GM21723 (cell line): ENCODE results near the gene SNAP29.
"Not testable (repeated sequence)": the region's sequence is repeated elsewhere in the genome, so short reads cannot be mapped to it uniquely, and the experiment has no call there.

Experiments
- ATAC-seq: cut with Tn5 transposase; IDR thresholded peaks from one replicate; pipeline ENCODE4 v1.9.1; 2021; ENCODE audit warnings: mild to moderate bottlenecking, moderate library complexity; ENCODE audit not compliant: unreplicated experiment

SNAP29 gene

GRCh38 chr22:20927940-20928572 lies 69.2 kb downstream of the SNAP29 start:
- no peak for ATAC-seq

GRCh38 chr22:20928573-20928967 lies 69.8 kb downstream of the SNAP29 start:
- no peak for ATAC-seq

GRCh38 chr22:20930004-20930403 lies 71.2 kb downstream of the SNAP29 start:
- no peak for ATAC-seq

DNA sequence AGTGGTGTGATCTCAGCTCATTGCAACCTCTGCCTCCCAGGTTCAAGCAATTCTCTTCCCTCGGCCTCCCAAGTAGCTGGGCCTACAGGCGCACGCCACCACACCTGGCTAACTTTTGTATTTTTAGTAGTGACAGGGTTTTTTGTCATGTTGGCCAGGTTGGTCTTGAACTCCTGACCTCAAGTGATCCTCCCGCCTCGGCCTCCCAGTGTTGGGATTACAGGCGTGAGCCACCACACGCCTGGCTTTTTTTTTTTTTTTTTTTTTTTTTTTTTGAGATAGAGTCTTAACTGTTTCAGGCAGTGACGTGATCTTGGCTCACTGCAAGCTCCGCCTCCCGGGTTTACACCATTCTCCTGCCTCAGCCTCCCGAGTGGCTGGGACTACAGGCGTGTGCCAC lies 71.6 kb downstream of the SNAP29 start:
- not testable (repeated sequence) for ATAC-seq

- ATAC-seq, result no peak
Observed at GRCh38 chr22:20931126-20931654, 72.4 kb downstream of the SNAP29 start.

- no peak for ATAC-seq
Observed at GRCh38 chr22:20933910-20934309, 75.1 kb downstream of the SNAP29 start.

DNA sequence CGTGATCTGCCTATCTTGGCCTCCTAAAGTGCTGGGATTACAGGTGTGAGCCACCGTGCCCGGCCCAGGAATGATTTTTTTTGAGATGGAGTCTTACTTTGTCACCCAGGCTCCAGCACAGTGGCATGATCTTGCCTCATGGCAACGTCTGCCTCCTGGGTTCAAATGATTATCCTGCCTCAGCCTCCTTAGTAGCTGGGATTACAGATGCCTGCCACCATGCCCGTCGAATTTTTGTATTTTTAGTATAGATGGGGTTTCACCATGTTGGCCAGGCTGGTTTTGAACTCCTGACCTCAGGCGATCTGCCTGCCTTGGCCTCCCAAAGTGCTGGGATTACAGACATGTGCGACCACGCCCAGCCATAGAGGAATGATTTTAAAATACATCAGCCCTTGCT lies 76.2 kb downstream of the SNAP29 start:
- not testable (repeated sequence) for ATAC-seq

GRCh38 chr22:20935780-20936539 lies 77.2 kb downstream of the SNAP29 start:
- not testable (repeated sequence) for ATAC-seq

DNA sequence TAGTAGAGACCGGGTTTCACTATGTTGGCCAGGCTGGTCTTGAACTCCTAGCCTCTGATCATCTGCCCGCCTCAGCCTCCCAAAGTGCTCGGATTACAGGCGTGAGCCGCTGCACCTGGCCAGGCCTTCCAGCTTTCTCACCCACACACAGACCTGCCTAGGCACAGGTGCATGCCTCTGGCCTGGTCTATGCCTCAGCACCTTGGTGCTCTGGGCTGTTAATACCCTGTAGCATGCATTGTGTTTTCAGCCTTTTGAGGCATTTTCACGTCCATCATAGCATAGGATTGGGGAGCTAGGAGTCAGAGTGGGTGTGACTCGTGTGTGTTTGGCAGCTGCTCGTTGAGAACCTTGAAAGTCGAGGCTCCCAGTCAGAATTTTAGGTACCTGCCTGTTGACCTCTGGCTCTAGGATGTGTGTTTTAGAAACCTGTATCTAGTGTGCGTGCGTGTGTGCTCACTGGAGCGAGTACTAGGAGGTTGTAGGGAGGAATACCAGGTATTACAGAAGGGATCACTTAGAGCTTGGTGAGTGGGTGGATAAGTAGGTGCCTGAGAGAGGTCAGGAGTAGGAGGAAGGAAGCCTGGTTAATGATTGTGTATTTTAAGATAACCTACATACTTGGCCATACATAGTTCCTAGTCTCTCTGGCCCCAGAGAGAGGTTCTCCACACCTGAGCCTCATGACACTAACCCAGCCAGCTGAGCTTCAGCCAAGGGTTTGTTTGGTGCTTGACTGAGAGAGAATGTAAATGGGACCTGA lies 78.4 kb downstream of the SNAP29 start:
- no peak for ATAC-seq

GRCh38 chr22:20937794-20938671 lies 79.2 kb downstream of the SNAP29 start:
- ATAC-seq, result no peak

GRCh38 chr22:20939457-20940185 lies 80.8 kb downstream of the SNAP29 start:
- not testable (repeated sequence) for ATAC-seq

GRCh38 chr22:20940186-20940651 lies 81.4 kb downstream of the SNAP29 start:
- ATAC-seq, result no peak
